GM19455 (cell line): ENCODE data around the gene UPK3B.
"Not testable (repeated sequence)": the region's sequence is repeated elsewhere in the genome, so short reads cannot be mapped to it uniquely, and the experiment has no call there.

Experiments used
- ATAC-seq: cut with Tn5 transposase; IDR thresholded peaks from one replicate; pipeline ENCODE4 v1.9.1; 2021; ENCODE audit not compliant: unreplicated experiment

UPK3B gene

DNA sequence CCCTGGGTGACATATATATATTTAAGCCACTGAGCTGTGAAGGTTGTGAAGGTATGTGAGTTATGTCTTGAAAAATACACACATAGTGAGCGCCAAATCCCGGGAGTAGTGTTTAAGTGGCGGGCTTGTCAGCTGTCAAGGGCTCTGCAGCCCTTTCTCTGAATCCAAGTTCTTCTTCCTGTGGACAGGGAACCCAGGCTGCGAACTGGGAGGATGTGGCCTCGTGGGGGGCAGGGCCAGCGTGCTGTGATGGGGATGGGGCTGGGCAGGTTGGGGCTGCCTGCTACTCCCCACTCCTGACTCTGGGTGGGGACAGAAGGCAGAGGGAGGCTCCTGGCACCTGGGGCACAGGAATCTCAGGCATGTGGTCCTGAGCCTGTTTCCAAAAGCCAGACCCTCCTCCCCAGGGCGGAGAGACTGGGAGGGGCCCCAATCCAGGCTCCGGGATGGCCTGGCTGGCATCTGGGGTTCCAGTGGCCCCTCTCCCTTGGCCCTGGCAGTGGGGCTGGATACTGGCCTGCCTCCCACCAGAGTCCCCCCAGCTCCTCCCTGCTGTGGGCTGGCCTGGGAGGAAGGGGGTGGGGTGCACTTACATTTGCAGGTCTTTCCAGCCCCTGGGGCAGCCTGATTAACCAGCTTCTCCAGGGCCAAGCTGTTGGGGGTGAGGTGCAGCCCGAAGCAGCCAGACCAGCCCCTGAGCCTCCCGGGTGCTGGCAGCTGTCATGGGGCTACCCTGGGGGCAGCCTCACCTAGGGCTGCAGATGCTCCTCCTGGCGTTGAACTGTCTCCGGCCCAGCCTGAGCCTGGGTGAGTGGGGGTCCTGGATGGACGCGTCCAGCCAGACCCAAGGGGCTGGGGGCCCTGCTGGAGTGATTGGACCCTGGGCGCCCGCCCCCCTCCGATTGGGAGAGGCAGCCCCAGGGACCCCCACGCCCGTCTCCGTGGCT is at the start of gene UPK3B:
UPK3B (plus strand) TSS at position 622 of the 947 bp plus-strand sequence; CDS start at position 723, 101 bp downstream.
- ATAC-seq, result no peak

DNA sequence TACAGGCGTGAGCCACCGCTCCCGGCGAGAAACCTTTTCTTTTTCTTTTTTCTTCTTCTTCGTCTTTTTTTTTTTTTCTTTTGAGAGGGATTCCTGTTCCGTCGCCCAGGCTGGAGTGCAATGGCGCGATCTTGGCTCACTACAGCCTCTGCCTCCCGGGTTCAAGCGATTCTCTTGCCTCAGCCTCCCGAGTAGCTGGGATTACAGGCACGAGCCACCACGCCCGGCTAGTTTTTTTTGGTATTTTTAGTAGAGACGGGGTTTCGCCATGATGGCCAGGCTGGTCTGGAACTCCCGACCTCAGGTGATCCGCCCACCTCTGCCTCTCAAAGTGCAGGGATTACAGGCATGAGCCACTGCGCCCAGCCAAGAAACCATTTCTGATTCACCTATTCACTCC is 49.6 kb upstream of the UPK3B start:
- ATAC-seq, result not testable (repeated sequence)

GRCh38 chr7:76461464-76462101 is 48.8 kb upstream of the UPK3B start, which contains the start of gene DTX2:
Gene DTX2, plus strand, starts transcription at chr7:76461709. Its CDS starts 18,801 bp downstream, at chr7:76480510.
- ATAC-seq, result peak; percentile 98

DNA sequence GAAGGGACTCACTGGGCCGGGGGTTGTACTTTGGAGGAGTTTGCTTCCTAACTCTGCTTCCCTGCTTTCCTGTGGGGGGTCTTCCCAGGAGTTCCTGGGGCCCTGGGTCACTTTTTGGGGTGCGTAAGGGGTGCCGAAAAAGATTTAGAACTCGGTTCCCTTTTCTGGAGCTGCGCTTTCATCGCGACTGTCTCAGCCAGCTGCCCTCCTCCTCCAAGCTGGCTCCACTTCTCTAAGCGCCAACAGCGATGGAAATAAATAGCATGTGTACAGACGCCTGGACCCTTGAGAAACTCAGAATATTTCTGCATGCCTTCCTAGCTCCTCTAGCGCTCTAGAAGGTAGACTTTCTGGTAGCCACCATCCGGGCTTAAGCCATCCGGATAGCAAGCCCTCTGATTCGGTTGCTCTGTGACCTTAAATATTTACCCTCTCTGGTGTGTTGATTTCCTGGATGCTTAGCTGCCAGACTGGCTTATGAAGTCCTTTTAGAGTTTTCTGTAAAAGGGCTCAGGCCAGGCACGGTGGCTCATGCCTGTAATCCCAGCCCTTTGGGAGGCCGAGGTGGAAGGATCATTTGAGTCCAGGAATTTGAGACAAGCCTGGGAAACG is 48.0 kb upstream of the UPK3B start:
- ATAC-seq, result not testable (repeated sequence)

- not testable (repeated sequence) for ATAC-seq
These were observed 45.4 kb upstream of the UPK3B start for GRCh38 chr7:76464959-76465358.

DNA sequence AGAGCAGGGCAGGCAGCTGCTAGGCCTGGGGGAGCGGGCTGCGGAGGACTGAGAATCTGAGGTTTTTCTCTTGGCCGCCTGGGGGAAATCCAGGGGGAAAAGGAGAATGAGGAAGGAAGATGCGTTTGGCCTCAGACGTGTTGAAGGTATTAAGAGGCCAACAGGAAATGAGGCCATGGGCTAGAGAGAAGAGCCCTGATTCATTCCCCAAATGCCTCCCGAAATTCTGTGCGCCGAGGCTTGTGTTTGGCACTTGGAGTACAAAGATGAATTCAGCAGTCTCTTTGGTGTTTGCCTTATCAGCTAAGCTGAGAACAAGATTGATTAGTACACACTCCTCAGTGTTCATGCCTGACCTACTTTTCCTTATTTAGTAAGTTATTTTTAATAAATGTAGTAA is 44.4 kb upstream of the UPK3B start:
- not testable (repeated sequence) for ATAC-seq

DNA sequence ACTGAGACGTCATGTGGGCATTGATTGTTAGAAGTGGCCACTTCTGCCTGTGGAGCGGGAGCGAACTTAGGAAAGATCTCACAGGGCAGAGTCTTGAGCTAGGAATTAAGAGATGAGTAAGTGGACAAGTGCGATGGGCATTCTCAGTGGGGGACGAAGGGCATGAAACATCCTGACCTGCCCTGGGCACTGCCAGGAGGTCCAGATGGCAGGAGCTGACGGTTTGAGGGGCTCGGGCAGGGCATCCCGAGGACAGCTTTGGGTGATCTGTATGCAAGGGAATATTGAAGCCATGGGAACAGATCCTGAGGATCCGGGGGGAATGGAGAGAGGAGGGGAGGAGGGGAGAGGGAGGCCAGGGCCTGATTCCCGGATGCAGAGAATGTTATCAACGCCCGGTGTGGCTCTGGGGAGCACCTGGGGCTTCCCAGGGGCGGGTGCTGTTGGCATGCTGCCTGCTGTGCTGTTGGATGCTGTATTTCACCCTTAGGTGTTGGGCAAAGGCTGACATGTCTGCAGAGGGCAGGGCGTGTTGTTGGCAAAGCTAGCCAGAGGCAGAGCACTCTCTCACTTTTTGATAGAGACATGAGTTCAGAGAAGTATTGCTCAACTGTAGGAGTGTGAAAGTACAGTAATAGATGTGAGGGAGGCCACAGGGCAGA is 42.5 kb upstream of the UPK3B start:
- not testable (repeated sequence) for ATAC-seq

DNA sequence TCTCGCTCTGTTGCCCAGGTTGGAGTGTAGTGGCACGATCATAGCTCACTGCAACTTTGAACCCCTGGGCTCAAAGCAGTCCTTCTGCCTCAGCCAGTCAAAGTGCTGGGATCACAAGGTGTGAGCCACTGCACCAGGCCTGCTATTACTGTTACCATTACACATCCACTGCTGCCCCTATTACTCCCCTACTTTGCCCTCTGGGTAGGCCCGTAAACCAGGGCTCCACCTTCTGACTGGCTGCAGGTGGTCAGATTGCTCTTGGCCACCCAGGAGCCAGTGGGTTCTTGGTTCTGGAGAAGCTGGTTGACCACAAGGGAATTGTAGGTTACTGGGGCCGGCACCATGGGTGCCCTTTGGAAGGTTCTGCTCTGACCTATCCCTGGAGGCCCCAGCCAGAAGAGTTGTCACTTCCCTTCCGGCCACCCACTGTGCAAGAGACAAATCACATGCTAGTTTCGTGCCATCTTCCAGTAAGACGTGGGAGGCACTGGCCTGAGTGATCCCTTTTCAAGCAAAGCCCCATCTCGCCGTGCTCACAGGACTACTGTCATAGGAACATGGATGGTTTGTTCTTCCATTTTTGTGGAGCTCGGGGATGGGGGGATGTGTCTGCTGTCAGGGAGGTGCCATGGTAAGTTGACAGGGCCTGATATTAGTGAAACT is 38.7 kb upstream of the UPK3B start:
- ATAC-seq, result not testable (repeated sequence)

- not testable (repeated sequence) for ATAC-seq
These were observed 37.3 kb upstream of the UPK3B start for GRCh38 chr7:76473097-76473496.

DNA sequence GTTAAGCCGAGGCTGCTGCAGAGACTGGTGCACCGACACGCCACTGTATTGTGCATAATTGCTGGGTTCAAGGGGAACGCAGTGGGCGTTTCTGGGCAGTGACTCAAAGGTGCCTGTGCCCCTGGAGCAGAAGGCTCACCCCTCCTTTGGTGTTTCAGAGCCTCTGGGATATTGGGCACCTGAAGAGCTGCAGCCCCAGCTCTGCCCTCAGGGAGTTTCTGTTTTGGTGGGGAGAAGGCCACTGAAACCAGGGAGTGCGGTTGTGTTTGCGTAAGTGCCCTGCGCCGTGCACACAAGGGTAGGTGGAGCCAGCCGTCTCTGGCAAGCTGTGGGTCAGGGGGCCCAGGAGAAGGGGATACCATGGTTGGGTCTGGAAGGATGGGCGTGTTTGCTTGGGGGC is 34.1 kb upstream of the UPK3B start:
- ATAC-seq, result not testable (repeated sequence)

DNA sequence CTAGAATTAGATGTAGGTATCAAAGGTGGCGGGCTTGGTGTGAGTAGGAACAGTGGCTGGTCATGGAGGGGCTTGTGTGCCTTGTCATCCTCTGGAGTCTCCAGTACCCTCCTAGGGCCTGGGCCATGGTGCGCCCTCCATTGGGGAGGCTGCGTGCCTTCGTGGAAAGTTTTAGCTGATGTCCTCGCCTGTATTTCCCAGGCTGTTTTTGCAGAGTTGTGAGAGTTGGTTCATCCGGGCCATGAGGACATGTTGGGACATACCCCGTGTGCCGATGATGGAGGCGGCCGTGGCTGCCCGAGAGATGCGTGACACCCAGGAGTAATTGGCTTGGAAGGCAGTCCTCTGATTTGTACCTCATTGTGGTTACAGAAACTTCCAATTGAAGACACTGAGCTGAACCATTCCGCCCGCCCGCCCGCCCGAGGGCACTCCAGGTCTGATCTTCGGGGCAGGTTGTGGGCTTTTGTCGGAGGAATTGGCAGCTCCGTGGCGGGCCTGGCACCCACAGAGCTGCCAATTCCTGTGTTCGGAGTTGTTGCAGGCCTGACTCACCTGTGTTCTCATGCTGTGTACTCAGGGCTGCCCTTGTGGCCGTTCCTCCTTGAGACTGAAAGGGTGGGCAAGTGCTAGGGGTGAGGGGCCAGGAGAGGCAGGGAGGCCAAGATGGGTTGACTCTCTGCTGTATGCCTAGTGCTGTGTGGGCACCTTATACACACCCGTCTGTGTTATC is 33.4 kb upstream of the UPK3B start:
- ATAC-seq, result not testable (repeated sequence)

GRCh38 chr7:76479628-76480027 is 30.7 kb upstream of the UPK3B start:
- ATAC-seq, result not testable (repeated sequence)

- not testable (repeated sequence) for ATAC-seq
These were observed 29.7 kb upstream of the UPK3B start for GRCh38 chr7:76480403-76481253.

- ATAC-seq, result not testable (repeated sequence)
These were observed 27.7 kb upstream of the UPK3B start for GRCh38 chr7:76482660-76483059.

DNA sequence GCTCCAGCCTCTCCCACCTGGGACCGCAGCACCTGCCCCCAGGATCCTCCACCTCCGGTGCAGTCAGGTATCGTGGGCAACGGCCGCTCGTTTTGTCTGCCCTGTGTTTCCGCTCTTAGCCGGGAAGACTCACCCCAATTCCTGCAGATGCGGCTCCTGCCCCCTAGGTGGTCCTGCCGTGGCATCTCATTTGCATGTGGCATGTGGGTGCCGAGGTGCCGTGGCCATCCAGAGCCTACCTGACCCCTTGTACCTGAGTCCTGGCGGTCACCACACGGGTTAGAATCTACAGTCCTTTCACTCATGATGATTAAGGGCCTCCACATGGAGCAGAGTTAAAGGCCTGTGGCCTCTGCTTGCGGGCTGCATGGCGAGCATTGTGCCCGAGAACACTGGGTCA is 27.3 kb upstream of the UPK3B start:
- ATAC-seq, result not testable (repeated sequence)

DNA sequence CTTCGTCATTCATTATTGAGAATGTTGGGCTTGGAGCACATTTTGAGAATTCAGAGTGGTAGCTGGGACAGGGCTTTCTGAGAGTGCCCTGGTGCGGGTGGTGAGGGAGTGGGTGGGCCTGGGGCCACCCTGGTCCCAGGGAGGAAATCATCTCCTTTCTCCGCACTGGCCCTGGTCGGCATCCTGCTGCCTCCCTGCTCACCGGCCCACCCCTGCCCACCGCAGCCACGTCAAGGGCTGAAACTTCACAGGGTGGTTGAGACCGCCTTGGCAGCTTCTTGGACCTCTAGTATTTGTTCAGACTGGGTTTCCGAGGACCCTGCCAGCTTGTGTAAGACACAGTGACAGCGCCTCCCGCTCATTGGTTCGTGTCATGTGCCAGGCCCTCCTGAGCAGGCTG is 25.9 kb upstream of the UPK3B start:
- ATAC-seq, result not testable (repeated sequence)

GRCh38 chr7:76485822-76486610 is 24.3 kb upstream of the UPK3B start:
- ATAC-seq, result peak; percentile 5

DNA sequence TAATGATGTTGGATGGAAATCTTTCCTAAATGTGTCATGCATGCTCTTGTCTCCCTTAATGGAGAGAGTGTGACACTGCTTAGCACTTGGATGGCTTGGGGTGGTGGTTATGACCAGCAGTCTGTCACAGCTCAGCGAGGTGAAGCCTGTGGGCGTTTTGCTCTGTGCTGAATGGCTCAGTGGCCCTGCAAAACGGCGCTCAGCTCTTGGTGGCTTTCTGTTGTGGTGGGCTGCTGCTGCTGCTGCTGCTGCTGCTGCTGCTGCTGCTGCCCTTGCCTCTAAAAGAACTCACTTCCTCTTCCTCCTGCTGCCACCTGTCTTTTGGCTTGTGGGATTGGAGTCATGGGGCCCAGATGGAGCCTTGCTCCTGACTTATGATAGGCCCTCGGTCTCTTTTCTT is 23.7 kb upstream of the UPK3B start:
- ATAC-seq, result peak; percentile 98
